Fibroblast of lung (primary cell): ENCODE results near the gene CACYBP. TPM values are rescaled to one million over a fixed set of nuclear protein-coding genes. Genes with fewer than 3 reads are reported as not detected.
A peak's percentile ranks its signal among the peaks of the same experiment; 100 is the strongest.

Source experiments
- DNase-seq, 2 donors: peaks; one replicate each; pipeline versions ENCODE4 v3.0.0 to v3.0.0-alpha.2; 2010; ENCODE audit warnings: low read depth in 2 of 2
- H2AFZ ChIP-seq: 2 replicates; pipeline ENCODE4 v1.5.1; 2012; ENCODE audit warnings: low read length, control low read depth, inconsistent platforms
- H3K27ac ChIP-seq: 2 replicates; pipeline ENCODE4 v1.5.1; 2011; ENCODE audit warnings: low read length, control low read depth; ENCODE audit not compliant: insufficient read depth
- H3K27me3 ChIP-seq: 2 replicates; pipeline ENCODE4 v1.5.1; 2011; ENCODE audit warnings: mild to moderate bottlenecking, low read length; ENCODE audit not compliant: control insufficient read depth, insufficient read depth
- H3K36me3 ChIP-seq: 2 replicates; pipeline ENCODE4 v1.5.1; 2011; ENCODE audit warnings: low read length; ENCODE audit not compliant: control insufficient read depth, insufficient read depth
- H3K4me1 ChIP-seq: 2 replicates; pipeline ENCODE4 v1.5.1; 2011; ENCODE audit warnings: low read length; ENCODE audit not compliant: control insufficient read depth, insufficient read depth; ENCODE audit errors: extremely low read depth
- H3K4me2 ChIP-seq: 2 replicates; pipeline ENCODE4 v1.5.1; 2011; ENCODE audit warnings: low read length, control low read depth; ENCODE audit not compliant: insufficient read depth; ENCODE audit errors: extremely low read depth
- H3K4me3 ChIP-seq, 4 experiments: fragments of 200-600 bp in 1 of 4; sonication (generic) in 1 of 4; replicated peaks in 1 of 4; 2 replicates each; pipeline ENCODE4 v1.5.1; 2011 to 2016; ENCODE audit warnings: low read length in 4 of 4, low read depth in 3 of 4, mild to moderate bottlenecking in 3 of 4, control low read depth in 2 of 4, inconsistent platforms in 1 of 4, mixed read lengths in 1 of 4; ENCODE audit not compliant: insufficient read depth in 1 of 4; ENCODE audit errors: control extremely low read depth in 1 of 4
- H3K79me2 ChIP-seq: 2 replicates; pipeline ENCODE4 v1.5.1; 2012; ENCODE audit warnings: mild to moderate bottlenecking, low read length, inconsistent platforms; ENCODE audit not compliant: control insufficient read depth, insufficient read depth
- H3K9ac ChIP-seq: 2 replicates; pipeline ENCODE4 v1.5.1; 2011; ENCODE audit warnings: mild to moderate bottlenecking, low read length, control low read depth; ENCODE audit not compliant: insufficient read depth
- H3K9me3 ChIP-seq: 2 replicates; pipeline ENCODE4 v1.5.1; 2012; ENCODE audit warnings: low read depth, low read length; ENCODE audit not compliant: control insufficient read depth, insufficient read depth
- H4K20me1 ChIP-seq: 2 replicates; pipeline ENCODE4 v1.5.1; 2011; ENCODE audit warnings: low read length; ENCODE audit not compliant: control insufficient read depth, insufficient read depth; ENCODE audit errors: extremely low read depth
- EZH2 ChIP-seq: IDR thresholded peaks from 2 replicates; pipeline ENCODE4 v1.5.1; 2012; ENCODE audit warnings: low read length, control low read depth, mild to moderate bottlenecking; ENCODE audit errors: missing control alignments
- polyA plus RNA-seq, 2 donors: library from polyadenylated mRNA; depleted of rRNA in 1 of 2; stranded (reverse) in 1 of 2; unstranded in 1 of 2; fragments of >200 nt; gene quantifications; 2 replicates each; pipeline ENCODE4 v1.2.1, GENCODE V29; 2011 to 2012; ENCODE audit warnings: missing spikeins in 1 of 2
- total RNA-seq: library from RNA; depleted of rRNA; stranded (reverse); fragments of >200 nt; gene quantifications from 2 replicates; pipeline ENCODE4 v1.2.1, GENCODE V29; 2014
- TF ChIP-seq, protein P1 (sequence below), 2 donors: IDR thresholded peaks in 1 of 2; conservative IDR thresholded peaks in 1 of 2; 1 replicate in 1 of 2; 2 replicates in 1 of 2; pipeline ENCODE4 v1.5.1; 2011 to 2012; ENCODE audit warnings: low read length in 2 of 2, control low read depth in 1 of 2, inconsistent platforms in 1 of 2, low read depth in 1 of 2, mild to moderate bottlenecking in 1 of 2

The CACYBP gene
- total and polyA plus RNA-seq, 2 donors (not counting 1 experiment from before 2014, with no cell fraction given) = 55.6 to 238 TPM

DNA sequence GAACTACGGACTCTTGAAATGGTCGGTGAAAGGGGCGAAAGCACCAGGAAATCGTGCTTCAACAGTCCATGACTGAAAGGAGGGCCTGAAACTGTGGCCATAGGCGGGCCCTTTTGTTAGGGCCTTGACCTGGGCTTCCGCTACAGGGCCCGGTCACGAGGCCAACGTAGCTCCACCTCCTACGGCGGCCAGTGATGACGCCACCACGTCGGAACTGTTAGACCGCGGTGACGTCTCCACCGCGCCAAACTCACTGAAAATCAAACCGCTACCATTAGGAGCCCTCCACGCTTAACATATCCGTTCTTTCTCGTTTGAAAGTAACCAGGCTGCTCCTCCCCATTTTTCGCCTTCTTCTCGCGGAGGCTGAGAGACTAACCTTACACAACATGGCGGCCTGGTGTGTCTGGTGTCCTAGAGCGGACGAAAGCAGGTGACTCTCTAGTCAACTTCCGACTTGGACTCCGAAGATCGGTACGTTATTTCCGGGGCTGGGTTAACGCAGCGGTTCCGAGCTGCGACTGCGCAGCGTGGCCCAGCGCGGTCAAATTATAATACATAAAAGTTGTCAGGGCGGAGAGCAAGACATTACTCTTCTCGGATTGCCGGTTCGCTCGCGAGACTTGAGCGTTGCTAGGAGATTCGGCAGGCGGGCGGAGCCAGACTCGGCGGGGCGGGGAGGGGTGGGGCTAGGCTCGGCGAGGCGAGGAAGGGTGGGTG lies 371 bp upstream of the CACYBP start:
- H3K9me3 ChIP-seq = no peaks in the 10 kb centered on the region
- peak overlapping the region; percentile 93 for H3K9ac ChIP-seq
- peaks cover 44% of the 10 kb centered on the region for H3K79me2 ChIP-seq
- peak; percentile 99 to 100 for DNase-seq
- peak overlapping the region; percentile 96 for H3K27ac ChIP-seq
- H3K36me3 ChIP-seq = no peaks in the 10 kb centered on the region
- H3K27me3 ChIP-seq = no peaks in the 10 kb centered on the region
- H3K4me1 ChIP-seq = peaks cover 9% of the 10 kb centered on the region
- H4K20me1 ChIP-seq = no peaks in the 10 kb centered on the region
- H3K4me2 ChIP-seq = peak overlapping the region; percentile 84
- H3K4me3 ChIP-seq = peak overlapping the region; percentile 37 to 92 (median 76)
- peak overlapping the region; percentile 86 for H2AFZ ChIP-seq
- TF ChIP-seq EZH2 = no peak
- TF ChIP-seq, protein P1, sequence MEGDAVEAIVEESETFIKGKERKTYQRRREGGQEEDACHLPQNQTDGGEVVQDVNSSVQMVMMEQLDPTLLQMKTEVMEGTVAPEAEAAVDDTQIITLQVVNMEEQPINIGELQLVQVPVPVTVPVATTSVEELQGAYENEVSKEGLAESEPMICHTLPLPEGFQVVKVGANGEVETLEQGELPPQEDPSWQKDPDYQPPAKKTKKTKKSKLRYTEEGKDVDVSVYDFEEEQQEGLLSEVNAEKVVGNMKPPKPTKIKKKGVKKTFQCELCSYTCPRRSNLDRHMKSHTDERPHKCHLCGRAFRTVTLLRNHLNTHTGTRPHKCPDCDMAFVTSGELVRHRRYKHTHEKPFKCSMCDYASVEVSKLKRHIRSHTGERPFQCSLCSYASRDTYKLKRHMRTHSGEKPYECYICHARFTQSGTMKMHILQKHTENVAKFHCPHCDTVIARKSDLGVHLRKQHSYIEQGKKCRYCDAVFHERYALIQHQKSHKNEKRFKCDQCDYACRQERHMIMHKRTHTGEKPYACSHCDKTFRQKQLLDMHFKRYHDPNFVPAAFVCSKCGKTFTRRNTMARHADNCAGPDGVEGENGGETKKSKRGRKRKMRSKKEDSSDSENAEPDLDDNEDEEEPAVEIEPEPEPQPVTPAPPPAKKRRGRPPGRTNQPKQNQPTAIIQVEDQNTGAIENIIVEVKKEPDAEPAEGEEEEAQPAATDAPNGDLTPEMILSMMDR (conservative IDR thresholded peaks at IDR 0.05 in 1 of 2, IDR thresholded peaks at IDR 0.05 in 1 of 2; ENCODE audit: low read depth in 1 of 2, low read length in 2 of 2) = no peak

DNA sequence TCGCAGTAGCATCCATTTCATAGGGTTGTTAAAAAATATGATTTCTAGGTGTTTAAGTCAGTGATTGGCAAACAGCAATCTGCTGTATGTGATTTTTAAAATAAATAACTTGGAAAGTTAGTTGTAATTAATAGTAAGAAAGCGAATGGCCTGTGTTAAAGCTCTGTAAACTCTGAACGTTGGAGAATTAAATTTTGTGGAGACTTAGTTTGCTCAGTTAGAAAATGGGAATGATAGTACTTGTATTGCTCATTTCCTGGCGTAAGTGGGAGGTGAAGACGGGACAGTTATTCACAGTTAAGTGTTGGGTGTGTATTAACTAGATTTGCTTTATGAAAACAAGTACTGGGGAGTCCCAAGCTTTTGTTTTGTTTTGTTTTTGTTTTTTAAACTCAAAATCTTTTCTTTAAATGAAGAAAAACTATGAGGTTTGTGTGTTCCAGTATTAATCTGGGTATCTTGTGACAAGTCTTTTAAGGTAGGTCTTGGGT lies 995 bp downstream of the CACYBP start:
- H3K27me3 ChIP-seq = no peaks in the 10 kb centered on the region

DNA sequence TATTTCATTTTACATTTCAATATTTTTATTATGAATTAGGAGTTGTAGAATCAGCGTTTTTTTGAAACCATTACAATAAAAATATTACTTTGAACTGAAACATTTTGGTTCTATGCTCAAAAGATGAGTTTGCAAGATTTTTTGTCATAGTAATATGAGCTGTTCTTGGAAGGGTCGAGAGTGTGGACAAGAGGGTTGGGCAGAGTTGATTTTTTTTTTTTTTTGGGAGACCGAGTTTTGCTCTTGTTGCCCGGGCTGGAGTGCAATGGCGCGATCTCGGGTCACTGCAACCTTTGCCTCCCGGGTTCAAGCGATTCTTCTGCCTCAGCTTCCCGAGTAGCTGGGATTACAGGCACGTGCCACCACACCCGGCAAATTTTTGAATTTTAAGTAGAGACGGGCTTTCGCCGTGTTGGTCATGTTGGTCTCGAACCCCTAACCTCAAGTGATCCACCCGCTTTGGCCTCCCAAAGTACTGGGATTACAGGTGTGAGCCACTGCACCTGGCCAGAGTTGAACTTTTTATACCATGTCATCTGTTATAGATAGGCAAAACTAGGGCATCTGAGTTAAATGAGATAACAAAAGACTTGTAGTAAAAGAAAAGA lies 3.3 kb downstream of the CACYBP start:
- Histone ChIP-seq H4K20me1 (no peaks in the 10 kb centered on the region), H3K4me2 (no peak overlapping the region), H3K27ac (no peak overlapping the region), H3K9ac (no peak overlapping the region), H3K27me3 (no peaks in the 10 kb centered on the region), H3K4me1 (peaks cover 7% of the 10 kb centered on the region), H3K36me3 (no peaks in the 10 kb centered on the region), H3K79me2 (peaks cover 69% of the 10 kb centered on the region), H3K4me3 (peak overlapping the region in 1 of 4 experiments; percentile 9), H2AFZ (no peak overlapping the region), H3K9me3 (no peaks in the 10 kb centered on the region)
- TF ChIP-seq, protein P1 (conservative IDR thresholded peaks at IDR 0.05 in 1 of 2, IDR thresholded peaks at IDR 0.05 in 1 of 2; ENCODE audit: low read depth in 1 of 2, low read length in 2 of 2) = no peak
- no peak for TF ChIP-seq EZH2
- no peak for DNase-seq

More for the DNA sequence above, 995 bp downstream of the CACYBP start:
- Histone ChIP-seq H3K9me3 (no peaks in the 10 kb centered on the region), H2AFZ (no peak overlapping the region), H4K20me1 (no peaks in the 10 kb centered on the region), H3K4me2 (peak overlapping the region; percentile 95), H3K4me3 (peak overlapping the region; percentile 77 to 97 (median 92)), H3K9ac (peak overlapping the region; percentile 85), H3K4me1 (peaks cover 9% of the 10 kb centered on the region), H3K27ac (peak overlapping the region; percentile 86), H3K36me3 (no peaks in the 10 kb centered on the region), H3K79me2 (peaks cover 57% of the 10 kb centered on the region)
- peak in 1 of 2 donors; percentile 18 for DNase-seq
- TF ChIP-seq, protein P1 (conservative IDR thresholded peaks at IDR 0.05 in 1 of 2, IDR thresholded peaks at IDR 0.05 in 1 of 2; ENCODE audit: low read depth in 1 of 2, low read length in 2 of 2) = no peak
- no peak for TF ChIP-seq EZH2
